Right forelimb (tissue), 1 donor: Measurements from ENCODE around the gene PLA2G4F.

Source experiments
- DNase-seq: peaks from one replicate; pipeline ENCODE4 v3.0.0-alpha.2; 2018

Gene PLA2G4F

GRCh38 chr15:42163947-42164550 is 7.6 kb upstream of the PLA2G4F start:
- no peak for DNase-seq

- no peak for DNase-seq
Measured at GRCh38 chr15:42163291-42163690, 6.9 kb upstream of the PLA2G4F start.

- no peak for DNase-seq
Measured at GRCh38 chr15:42160136-42160535, 3.7 kb upstream of the PLA2G4F start.

- no peak for DNase-seq
Measured at GRCh38 chr15:42159381-42160015, 3.1 kb upstream of the PLA2G4F start.

- no peak for DNase-seq
Measured at GRCh38 chr15:42158941-42159340, 2.5 kb upstream of the PLA2G4F start.

- peak; percentile 32 for DNase-seq
Measured at GRCh38 chr15:42157981-42158765, 1.7 kb upstream of the PLA2G4F start.

- peak; percentile 19 for DNase-seq
Measured at GRCh38 chr15:42157381-42157780, 945 bp upstream of the PLA2G4F start.

GRCh38 chr15:42155546-42156242 is 742 bp downstream of the PLA2G4F start:
- DNase-seq = no peak

- DNase-seq = no peak
Measured at GRCh38 chr15:42154956-42155355, 1.5 kb downstream of the PLA2G4F start.

- no peak for DNase-seq
Measured at GRCh38 chr15:42154212-42154941, 2.1 kb downstream of the PLA2G4F start.

- DNase-seq = peak; percentile 33
Measured at GRCh38 chr15:42153874-42154211, 2.6 kb downstream of the PLA2G4F start.

GRCh38 chr15:42152921-42153698 is 3.3 kb downstream of the PLA2G4F start:
- peak; percentile 22 for DNase-seq

- DNase-seq = peak; percentile 44
Measured at GRCh38 chr15:42152196-42152920, 4.1 kb downstream of the PLA2G4F start.

GRCh38 chr15:42151736-42152135 is 4.7 kb downstream of the PLA2G4F start:
- no peak for DNase-seq

- DNase-seq = no peak
Measured at GRCh38 chr15:42151141-42151561, 5.3 kb downstream of the PLA2G4F start.

GRCh38 chr15:42150219-42150970 is 6.0 kb downstream of the PLA2G4F start:
- DNase-seq = peak; percentile 17

- peak; percentile 33 for DNase-seq
Measured at GRCh38 chr15:42149493-42150218, 6.8 kb downstream of the PLA2G4F start.

GRCh38 chr15:42148808-42149492 is 7.5 kb downstream of the PLA2G4F start:
- peak; percentile 34 for DNase-seq

- DNase-seq = peak; percentile 12
Measured at GRCh38 chr15:42147431-42147735, 9.1 kb downstream of the PLA2G4F start.
